Measurements from ENCODE around the gene MCHR1. TPM values are rescaled to one million over a fixed set of nuclear protein-coding genes. Genes with fewer than 3 reads are reported as not detected.

The MCHR1 gene
- total and polyA plus RNA-seq, 12 donors = 0.15 to 1.5 (median 0.37) TPM; not detected in 1

DNA sequence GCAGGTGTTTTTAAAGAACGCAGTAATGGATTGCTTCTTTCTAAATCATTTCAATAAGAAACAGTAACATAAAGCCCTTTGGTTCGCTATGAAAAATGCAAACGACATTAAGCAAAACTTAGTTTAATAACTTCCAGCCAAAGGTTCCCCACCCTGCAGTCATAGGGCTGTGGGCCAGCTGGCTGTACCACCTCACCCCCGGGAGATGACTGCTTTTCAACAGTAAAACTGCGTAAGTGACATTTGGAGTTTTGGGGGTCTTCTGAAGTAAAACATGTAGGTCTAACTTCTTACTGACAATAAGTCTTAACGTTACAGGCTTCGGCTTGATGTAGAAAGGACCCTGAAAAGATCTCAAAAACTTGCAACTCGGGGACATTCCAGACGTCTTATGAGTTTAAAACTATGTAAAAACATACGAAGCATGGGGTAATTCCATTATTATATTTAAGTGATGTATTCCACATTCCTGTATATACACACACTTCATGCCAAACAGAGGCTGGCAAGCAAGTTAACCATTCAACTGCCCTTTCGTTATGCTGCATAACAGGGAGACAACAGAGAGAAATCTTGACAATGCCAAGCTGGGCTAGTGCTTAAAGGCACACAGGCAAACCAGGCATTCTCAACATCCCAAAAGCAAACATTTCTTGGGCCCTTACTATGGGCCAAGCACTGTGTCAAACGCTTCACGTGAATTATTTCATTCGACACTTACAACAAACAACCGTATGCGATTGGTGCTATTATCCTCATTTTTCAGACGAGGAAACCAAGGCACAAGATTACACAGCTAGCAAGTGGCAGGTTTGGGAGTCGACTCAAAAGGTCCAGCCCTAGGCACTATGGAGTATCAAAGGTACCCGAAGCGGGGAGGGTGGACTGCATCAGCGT is 44.0 kb upstream of the MCHR1 start:
- 12 to 15% methylated on average over 21 of the region's 21 CpGs for WGBS, 2 donors
- Histone ChIP-seq H3K4me3 (peak overlapping the region; percentile 65 to 99 (median 93)), H3K9me3 (no peaks in the 10 kb centered on the region), H3K27ac (peak overlapping the region; percentile 6 to 94 (median 88)), H3K36me3 (no peaks in the 10 kb centered on the region), H3K4me1 (peaks cover 3 to 64% (median 33%) of the 10 kb centered on the region in 9 donors), H3K27me3 (no peaks in the 10 kb centered on the region)
- DNase-seq (peak in 1 of 2 donors; percentile 45), ATAC-seq (no peak)
- TF ChIP-seq, protein P1, sequence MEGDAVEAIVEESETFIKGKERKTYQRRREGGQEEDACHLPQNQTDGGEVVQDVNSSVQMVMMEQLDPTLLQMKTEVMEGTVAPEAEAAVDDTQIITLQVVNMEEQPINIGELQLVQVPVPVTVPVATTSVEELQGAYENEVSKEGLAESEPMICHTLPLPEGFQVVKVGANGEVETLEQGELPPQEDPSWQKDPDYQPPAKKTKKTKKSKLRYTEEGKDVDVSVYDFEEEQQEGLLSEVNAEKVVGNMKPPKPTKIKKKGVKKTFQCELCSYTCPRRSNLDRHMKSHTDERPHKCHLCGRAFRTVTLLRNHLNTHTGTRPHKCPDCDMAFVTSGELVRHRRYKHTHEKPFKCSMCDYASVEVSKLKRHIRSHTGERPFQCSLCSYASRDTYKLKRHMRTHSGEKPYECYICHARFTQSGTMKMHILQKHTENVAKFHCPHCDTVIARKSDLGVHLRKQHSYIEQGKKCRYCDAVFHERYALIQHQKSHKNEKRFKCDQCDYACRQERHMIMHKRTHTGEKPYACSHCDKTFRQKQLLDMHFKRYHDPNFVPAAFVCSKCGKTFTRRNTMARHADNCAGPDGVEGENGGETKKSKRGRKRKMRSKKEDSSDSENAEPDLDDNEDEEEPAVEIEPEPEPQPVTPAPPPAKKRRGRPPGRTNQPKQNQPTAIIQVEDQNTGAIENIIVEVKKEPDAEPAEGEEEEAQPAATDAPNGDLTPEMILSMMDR (IDR thresholded peaks at IDR 0.05) = no peak
- intact Hi-C loops (cut with DNase I) = loop anchor here in 2 of 10 donors (5.0 kb wide), 1 partner anchor 103 kb away; no protein-coding TSS in a partner anchor

DNA sequence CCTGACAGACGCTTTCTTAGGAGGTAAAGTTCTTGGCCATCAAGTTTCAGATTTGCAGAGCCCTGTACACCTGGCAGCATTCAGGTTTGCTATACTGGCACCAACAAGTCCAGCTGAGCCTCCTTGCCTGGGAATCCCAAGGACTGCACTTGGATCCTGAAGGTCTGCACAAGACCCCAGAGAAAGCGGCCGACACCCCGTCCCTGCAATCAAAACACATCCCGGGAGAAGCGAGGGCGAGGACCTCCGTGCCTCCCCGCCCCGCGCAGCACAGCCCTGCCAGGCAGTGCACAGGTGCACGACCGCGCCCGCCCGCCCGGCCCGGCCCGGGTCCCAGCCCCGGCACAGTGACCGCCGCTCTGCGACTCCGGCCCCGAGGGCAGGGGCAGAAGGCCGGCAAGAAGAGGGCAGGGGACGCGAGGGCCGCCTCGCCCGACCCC is 43.3 kb upstream of the MCHR1 start:
- peaks cover 3 to 57% (median 33%) of the 10 kb centered on the region in 9 donors for H3K4me1 ChIP-seq
- DNase-seq = no peak
- TF ChIP-seq, protein P1 (IDR thresholded peaks at IDR 0.05) = no peak
- H3K9me3 ChIP-seq = no peaks in the 10 kb centered on the region
- H3K4me3 ChIP-seq = peak overlapping the region; percentile 65 to 99 (median 93)
- no peaks in the 10 kb centered on the region for H3K27me3 ChIP-seq
- ATAC-seq = peak in 5 of 8 donors; percentile 0 to 54 (median 5)
- 0% methylated on average over 22 to 29 of the region's 31 CpGs for WGBS, 2 donors
- H3K27ac ChIP-seq = peak overlapping the region; percentile 49 to 94 (median 88)
- intact Hi-C loops (cut with DNase I) = loop anchor here in 2 of 10 donors (5.0 kb wide), 1 partner anchor 104 kb away; no protein-coding TSS in a partner anchor
- H3K36me3 ChIP-seq = no peaks in the 10 kb centered on the region

DNA sequence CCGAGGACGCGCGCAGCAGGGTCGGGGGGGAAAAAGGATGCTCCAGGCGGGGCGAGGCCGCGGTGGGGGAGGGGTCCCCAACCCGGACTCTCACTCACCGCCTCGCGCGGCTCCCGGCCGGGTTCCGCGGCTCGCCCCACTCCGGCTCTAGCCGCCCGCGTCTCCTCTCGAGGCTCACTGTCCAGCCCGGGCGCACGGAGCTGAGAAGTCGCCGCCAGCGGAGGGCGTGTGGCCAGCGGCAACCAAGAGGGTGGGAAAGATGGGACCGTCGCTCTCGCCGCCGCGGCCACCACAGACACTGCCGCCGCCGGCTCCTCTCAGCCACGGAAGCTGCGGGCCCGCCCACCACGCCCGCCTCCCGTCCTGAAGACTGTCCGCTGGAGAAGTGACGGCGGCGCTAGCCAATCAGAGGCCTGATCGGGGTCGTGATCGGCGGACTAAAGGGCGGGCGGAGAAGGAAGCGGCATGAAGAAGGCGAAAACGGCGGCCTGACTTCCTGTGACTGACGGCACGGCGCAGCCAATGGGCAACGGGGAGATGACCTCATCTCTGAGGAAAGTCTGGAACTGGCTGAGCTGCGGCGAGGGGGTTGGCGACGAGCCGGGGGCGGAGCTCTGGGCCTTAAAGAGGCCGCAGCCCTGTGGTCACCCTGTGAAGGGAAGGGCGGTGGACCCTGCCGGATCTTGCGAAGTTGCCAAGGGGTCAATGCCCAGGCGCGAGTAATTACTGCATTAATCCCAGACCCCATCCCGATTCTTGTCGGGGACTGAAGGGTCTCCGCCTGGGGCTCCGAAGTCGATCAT is 42.7 kb upstream of the MCHR1 start, which contains the start of gene MRTFA:
MRTFA (minus strand) TSS at position 340 of the 803 bp plus-strand sequence.
- H3K27ac ChIP-seq = peak within 1 kb of the TSS; percentile 83 to 94 (median 92)
- H3K27me3 ChIP-seq = no peaks in the 10 kb centered on the region
- peak within 1 kb of the TSS; percentile 65 to 99 (median 93) for H3K4me3 ChIP-seq
- TF ChIP-seq, protein P1 (IDR thresholded peaks at IDR 0.05) = peak in 1 of 9 donors; percentile 19
- ATAC-seq = peak; percentile 96 to 98 (median 98)
- peak; percentile 100 for DNase-seq
- H3K9me3 ChIP-seq = no peaks in the 10 kb centered on the region
- H3K36me3 ChIP-seq = no peaks in the 10 kb centered on the region
- intact Hi-C loops (cut with DNase I) = loop anchor here in 2 of 10 donors (5.0 kb wide), 1 partner anchor 104 kb away; no protein-coding TSS in a partner anchor
- peaks cover 3 to 52% (median 33%) of the 10 kb centered on the region in 9 donors for H3K4me1 ChIP-seq
- 0% methylated on average over 74 to 82 of the region's 82 CpGs for WGBS, 2 donors

Measured in heart right ventricle (tissue), 16 donors.